SK-N-SH treated with all-trans-retinoic acid at 6 μM for 48 hours (cell line): ENCODE measurements around the gene ME2.

Experiments used
- ATAC-seq: fragments of 200-7000 bp; cut with Tn5 transposase; 3 replicates; pipeline ENCODE4 v1.9.1; 2020; ENCODE audit warnings: mild to moderate bottlenecking, moderate library complexity
- ARNTL ChIP-seq: fragments of 450-650 bp; formaldehyde crosslinking; IDR thresholded peaks from 2 replicates; pipeline ENCODE4 v1.5.0; 2020; ENCODE audit warnings: low read depth, mild to moderate bottlenecking, moderate library complexity, borderline replicate concordance
- BACH2 ChIP-seq: fragments of 250-450 bp; sonication (Bioruptor Pico); IDR thresholded peaks from 2 replicates; pipeline ENCODE4 v1.9.0; 2021; ENCODE audit warnings: mild to moderate bottlenecking, borderline replicate concordance
- CSDC2 ChIP-seq: fragments of 250-450 bp; sonication (Bioruptor Pico); IDR thresholded peaks from 2 replicates; pipeline ENCODE4 v1.5.0; 2020; ENCODE audit warnings: mild to moderate bottlenecking, moderate library complexity
- ESRRG ChIP-seq: fragments of 250-450 bp; sonication (Bioruptor Pico); IDR thresholded peaks from 2 replicates; pipeline ENCODE4 v1.6.1; 2021; ENCODE audit warnings: mild to moderate bottlenecking
- ISL1 ChIP-seq: fragments of 250-450 bp; sonication (Bioruptor Pico); IDR thresholded peaks from 2 replicates; pipeline ENCODE4 v2.1.2; 2022; ENCODE audit warnings: mild to moderate bottlenecking, moderate library complexity
- OSR1 ChIP-seq: fragments of 250-450 bp; sonication (Bioruptor Pico); IDR thresholded peaks from 2 replicates; pipeline ENCODE4 v1.8.0; 2022; ENCODE audit warnings: moderate library complexity, mild to moderate bottlenecking, inconsistent platforms
- PPARA ChIP-seq: fragments of 250-450 bp; sonication (Bioruptor Pico); IDR thresholded peaks from 2 replicates; pipeline ENCODE4 v1.5.0; 2020; ENCODE audit warnings: mild to moderate bottlenecking, borderline replicate concordance
- RARB ChIP-seq: fragments of 250-450 bp; sonication (Bioruptor Pico); IDR thresholded peaks from 2 replicates; pipeline ENCODE4 v1.8.0; 2021; ENCODE audit warnings: mild to moderate bottlenecking, moderate library complexity
- SNAI2 ChIP-seq: fragments of 250-450 bp; sonication (Bioruptor Pico); IDR thresholded peaks from 2 replicates; pipeline ENCODE4 v1.5.0; 2020; ENCODE audit warnings: mild to moderate bottlenecking, moderate library complexity
- TCF4 ChIP-seq: fragments of 250-450 bp; sonication (Bioruptor Pico); IDR thresholded peaks from 2 replicates; pipeline ENCODE4 v1.8.0; 2021; ENCODE audit warnings: mild to moderate bottlenecking, moderate library complexity, borderline replicate concordance
- TOX ChIP-seq: fragments of 250-450 bp; sonication (Bioruptor Pico); IDR thresholded peaks from 2 replicates; pipeline ENCODE4 v1.8.0; 2021; ENCODE audit warnings: mild to moderate bottlenecking, moderate library complexity, borderline replicate concordance
- ZC3H10 ChIP-seq: fragments of 250-450 bp; sonication (Bioruptor Pico); IDR thresholded peaks from 2 replicates; pipeline ENCODE4 v1.5.1; 2021; ENCODE audit warnings: mild to moderate bottlenecking, moderate library complexity
- ZFP3 ChIP-seq: fragments of 250-450 bp; sonication (Bioruptor Pico); IDR thresholded peaks from 2 replicates; pipeline ENCODE4 v1.5.0; 2020; ENCODE audit warnings: mild to moderate bottlenecking, moderate library complexity
- ZNF565 ChIP-seq: fragments of 450-650 bp; formaldehyde crosslinking; conservative IDR thresholded peaks from 2 replicates; pipeline ENCODE4 v1.5.0; 2020; ENCODE audit warnings: low read depth, mild to moderate bottlenecking, moderate library complexity
- ZNF70 ChIP-seq: fragments of 450-650 bp; formaldehyde crosslinking; IDR thresholded peaks from 2 replicates; pipeline ENCODE4 v1.5.0; 2020; ENCODE audit warnings: mild to moderate bottlenecking, moderate library complexity
- ZNF8 ChIP-seq: fragments of 450-650 bp; formaldehyde crosslinking; IDR thresholded peaks from 2 replicates; pipeline ENCODE4 v1.5.0; 2020; ENCODE audit warnings: mild to moderate bottlenecking, moderate library complexity
- TF ChIP-seq, protein P1 (sequence below): fragments of 250-450 bp; sonication (Bioruptor Pico); IDR thresholded peaks from 2 replicates; pipeline ENCODE4 v1.8.0; 2021; ENCODE audit warnings: low read depth, mild to moderate bottlenecking, moderate library complexity, borderline replicate concordance
- TF ChIP-seq, protein P2 (sequence below): fragments of 250-450 bp; sonication (Bioruptor Pico); IDR thresholded peaks from 2 replicates; pipeline ENCODE4 v1.5.0; 2020; ENCODE audit warnings: mild to moderate bottlenecking, moderate library complexity
- TF ChIP-seq, protein P3 (sequence below): fragments of 250-450 bp; sonication (Bioruptor Pico); IDR thresholded peaks from 2 replicates; pipeline ENCODE4 v1.5.1; 2020; ENCODE audit warnings: low read depth, mild to moderate bottlenecking, moderate library complexity
- TF ChIP-seq, protein P4 (sequence below): fragments of 250-450 bp; sonication (Bioruptor Pico); IDR thresholded peaks from 2 replicates; pipeline ENCODE4 v1.5.1; 2021; ENCODE audit warnings: mild to moderate bottlenecking, moderate library complexity

ME2 gene

DNA sequence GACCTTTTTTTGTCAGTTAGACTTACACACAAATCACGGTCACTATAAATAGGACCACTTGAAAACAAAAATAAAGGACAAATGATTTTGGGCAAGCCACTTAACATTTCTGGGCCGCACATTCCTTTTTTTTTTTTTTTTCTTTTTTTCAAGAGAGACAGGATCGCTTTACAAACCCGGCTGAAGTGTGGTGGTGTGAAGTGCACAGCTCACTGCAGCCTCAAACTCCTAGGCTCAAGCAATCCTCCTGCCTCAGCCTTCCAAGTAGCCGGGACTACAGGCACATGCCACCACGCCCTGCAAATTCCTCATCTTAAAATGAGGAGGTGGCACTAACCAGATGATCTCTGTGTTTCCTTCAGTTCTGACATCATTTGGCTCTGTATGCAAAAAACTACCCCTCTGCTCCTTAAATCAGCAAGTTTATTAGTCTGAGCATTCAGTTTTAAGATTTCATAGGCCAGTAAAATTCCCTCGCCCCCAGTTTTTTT lies 30.8 kb upstream of the ME2 start (continued):
- TF ChIP-seq, protein P1, sequence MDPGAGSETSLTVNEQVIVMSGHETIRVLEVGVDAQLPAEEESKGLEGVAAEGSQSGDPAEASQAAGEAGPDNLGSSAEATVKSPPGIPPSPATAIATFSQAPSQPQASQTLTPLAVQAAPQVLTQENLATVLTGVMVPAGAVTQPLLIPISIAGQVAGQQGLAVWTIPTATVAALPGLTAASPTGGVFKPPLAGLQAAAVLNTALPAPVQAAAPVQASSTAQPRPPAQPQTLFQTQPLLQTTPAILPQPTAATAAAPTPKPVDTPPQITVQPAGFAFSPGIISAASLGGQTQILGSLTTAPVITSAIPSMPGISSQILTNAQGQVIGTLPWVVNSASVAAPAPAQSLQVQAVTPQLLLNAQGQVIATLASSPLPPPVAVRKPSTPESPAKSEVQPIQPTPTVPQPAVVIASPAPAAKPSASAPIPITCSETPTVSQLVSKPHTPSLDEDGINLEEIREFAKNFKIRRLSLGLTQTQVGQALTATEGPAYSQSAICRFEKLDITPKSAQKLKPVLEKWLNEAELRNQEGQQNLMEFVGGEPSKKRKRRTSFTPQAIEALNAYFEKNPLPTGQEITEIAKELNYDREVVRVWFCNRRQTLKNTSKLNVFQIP (CRISPR knock-in tag), result no peak

DNA sequence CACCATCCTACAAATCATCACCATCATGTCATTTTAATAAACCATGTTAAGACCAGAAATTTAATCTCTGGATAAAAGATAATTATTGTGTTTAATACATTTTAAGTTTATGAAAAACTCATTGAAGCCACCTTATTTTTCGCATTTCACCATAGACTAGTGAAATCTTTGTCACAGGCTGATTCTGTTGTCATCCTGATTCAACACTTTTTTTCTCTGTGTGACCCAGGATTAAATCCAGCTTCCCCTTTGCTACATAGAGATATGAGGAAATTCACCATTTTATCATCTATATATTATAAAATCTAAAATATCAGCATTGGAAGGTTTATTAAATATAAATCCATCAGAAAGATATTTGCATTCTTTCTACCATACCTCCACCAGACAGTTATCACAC lies 29.9 kb upstream of the ME2 start:
- TF ChIP-seq ZNF8 (CRISPR knock-in tag), result no peak
- TF ChIP-seq ZNF70 (CRISPR knock-in tag), result no peak
- no peak for TF ChIP-seq TOX (CRISPR knock-in tag)
- TF ChIP-seq ZC3H10, result no peak
- TF ChIP-seq ISL1, result no peak
- TF ChIP-seq, protein P2, sequence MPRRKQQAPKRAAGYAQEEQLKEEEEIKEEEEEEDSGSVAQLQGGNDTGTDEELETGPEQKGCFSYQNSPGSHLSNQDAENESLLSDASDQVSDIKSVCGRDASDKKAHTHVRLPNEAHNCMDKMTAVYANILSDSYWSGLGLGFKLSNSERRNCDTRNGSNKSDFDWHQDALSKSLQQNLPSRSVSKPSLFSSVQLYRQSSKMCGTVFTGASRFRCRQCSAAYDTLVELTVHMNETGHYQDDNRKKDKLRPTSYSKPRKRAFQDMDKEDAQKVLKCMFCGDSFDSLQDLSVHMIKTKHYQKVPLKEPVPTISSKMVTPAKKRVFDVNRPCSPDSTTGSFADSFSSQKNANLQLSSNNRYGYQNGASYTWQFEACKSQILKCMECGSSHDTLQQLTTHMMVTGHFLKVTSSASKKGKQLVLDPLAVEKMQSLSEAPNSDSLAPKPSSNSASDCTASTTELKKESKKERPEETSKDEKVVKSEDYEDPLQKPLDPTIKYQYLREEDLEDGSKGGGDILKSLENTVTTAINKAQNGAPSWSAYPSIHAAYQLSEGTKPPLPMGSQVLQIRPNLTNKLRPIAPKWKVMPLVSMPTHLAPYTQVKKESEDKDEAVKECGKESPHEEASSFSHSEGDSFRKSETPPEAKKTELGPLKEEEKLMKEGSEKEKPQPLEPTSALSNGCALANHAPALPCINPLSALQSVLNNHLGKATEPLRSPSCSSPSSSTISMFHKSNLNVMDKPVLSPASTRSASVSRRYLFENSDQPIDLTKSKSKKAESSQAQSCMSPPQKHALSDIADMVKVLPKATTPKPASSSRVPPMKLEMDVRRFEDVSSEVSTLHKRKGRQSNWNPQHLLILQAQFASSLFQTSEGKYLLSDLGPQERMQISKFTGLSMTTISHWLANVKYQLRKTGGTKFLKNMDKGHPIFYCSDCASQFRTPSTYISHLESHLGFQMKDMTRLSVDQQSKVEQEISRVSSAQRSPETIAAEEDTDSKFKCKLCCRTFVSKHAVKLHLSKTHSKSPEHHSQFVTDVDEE (CRISPR knock-in tag), result no peak
- no peak for TF ChIP-seq CSDC2
- TF ChIP-seq ARNTL, result no peak
- no peak for TF ChIP-seq TCF4 (CRISPR knock-in tag)
- TF ChIP-seq BACH2 (CRISPR knock-in tag), result no peak
- no peak for ATAC-seq

DNA sequence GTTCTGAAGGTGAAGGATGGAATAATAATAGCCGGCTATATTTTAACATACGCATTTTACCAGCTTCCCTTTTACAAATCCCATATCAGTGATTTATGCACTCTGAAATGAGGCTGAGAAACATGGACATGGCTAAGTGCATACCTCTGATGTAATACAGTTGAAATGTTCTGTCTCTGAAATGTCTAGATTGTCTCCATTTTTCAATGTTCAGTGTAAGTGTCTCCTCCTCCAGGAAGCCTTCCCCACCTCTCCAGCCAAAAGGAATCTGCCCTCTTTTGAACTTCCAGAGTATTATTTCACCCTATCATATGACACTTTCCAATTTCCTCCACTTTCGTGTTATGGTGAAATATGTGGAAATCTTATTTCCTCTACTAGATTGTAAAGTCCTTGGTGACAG lies 29.5 kb upstream of the ME2 start:
- ATAC-seq, result no peak
- TF ChIP-seq SNAI2 (no peak), ISL1 (peak; percentile 82), ESRRG (CRISPR knock-in tag) (no peak), ZFP3 (CRISPR knock-in tag) (no peak), OSR1 (CRISPR knock-in tag) (no peak)
- TF ChIP-seq, protein P2 (CRISPR knock-in tag), result no peak
- TF ChIP-seq, protein P3, sequence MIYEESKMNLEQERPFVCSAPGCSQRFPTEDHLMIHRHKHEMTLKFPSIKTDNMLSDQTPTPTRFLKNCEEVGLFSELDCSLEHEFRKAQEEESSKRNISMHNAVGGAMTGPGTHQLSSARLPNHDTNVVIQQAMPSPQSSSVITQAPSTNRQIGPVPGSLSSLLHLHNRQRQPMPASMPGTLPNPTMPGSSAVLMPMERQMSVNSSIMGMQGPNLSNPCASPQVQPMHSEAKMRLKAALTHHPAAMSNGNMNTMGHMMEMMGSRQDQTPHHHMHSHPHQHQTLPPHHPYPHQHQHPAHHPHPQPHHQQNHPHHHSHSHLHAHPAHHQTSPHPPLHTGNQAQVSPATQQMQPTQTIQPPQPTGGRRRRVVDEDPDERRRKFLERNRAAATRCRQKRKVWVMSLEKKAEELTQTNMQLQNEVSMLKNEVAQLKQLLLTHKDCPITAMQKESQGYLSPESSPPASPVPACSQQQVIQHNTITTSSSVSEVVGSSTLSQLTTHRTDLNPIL, result no peak

DNA sequence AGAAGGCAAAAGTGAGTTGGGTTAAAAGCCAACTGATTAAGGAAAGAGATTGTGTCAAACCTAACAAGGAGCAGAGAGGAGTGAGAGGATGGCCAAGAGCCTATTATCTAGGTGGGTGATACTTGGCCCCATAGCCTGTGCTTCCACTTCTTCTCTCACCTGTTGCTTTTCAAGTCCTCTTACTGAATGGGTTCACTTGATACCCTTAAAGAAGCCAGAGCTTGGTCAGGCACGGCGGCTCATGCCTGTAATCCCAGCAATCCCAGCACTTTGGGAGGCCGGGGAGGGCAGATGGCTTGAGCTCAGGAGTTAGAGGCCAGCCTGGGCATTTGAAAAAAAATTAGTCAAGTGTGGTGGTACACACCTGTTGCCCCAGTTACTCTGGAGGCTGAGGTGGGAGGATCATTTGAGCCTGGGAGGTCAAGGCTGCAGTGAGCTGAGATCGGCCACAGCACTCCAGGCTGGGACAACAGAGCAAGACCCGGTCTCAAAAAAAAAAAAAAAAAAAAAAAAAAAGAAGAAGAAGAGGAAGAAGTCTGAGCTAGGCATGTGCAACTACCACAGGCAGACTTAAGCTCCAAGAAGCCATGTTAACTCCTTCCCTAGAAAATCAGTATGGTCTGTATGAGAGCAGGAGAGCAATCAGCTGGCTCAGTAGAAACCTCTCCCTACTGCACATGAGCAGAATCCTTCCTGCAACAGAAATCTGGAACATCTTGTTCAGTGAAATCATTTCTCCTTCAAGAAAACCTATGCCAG lies 28.4 kb upstream of the ME2 start:
- no peak for ATAC-seq
- TF ChIP-seq TCF4 (CRISPR knock-in tag) (no peak), ESRRG (CRISPR knock-in tag) (no peak), OSR1 (CRISPR knock-in tag) (no peak), BACH2 (CRISPR knock-in tag) (no peak), PPARA (CRISPR knock-in tag) (no peak), ZFP3 (CRISPR knock-in tag) (no peak), RARB (CRISPR knock-in tag) (no peak), ARNTL (no peak), ZNF565 (no peak)
- TF ChIP-seq, protein P4, sequence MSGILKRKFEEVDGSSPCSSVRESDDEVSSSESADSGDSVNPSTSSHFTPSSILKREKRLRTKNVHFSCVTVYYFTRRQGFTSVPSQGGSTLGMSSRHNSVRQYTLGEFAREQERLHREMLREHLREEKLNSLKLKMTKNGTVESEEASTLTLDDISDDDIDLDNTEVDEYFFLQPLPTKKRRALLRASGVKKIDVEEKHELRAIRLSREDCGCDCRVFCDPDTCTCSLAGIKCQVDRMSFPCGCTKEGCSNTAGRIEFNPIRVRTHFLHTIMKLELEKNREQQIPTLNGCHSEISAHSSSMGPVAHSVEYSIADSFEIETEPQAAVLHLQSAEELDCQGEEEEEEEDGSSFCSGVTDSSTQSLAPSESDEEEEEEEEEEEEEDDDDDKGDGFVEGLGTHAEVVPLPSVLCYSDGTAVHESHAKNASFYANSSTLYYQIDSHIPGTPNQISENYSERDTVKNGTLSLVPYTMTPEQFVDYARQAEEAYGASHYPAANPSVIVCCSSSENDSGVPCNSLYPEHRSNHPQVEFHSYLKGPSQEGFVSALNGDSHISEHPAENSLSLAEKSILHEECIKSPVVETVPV (CRISPR knock-in tag), result no peak
- TF ChIP-seq, protein P2 (CRISPR knock-in tag), result no peak
- TF ChIP-seq, protein P1 (CRISPR knock-in tag), result no peak
